Measurements from ENCODE around the gene HSPB6.

The HSPB6 gene

DNA sequence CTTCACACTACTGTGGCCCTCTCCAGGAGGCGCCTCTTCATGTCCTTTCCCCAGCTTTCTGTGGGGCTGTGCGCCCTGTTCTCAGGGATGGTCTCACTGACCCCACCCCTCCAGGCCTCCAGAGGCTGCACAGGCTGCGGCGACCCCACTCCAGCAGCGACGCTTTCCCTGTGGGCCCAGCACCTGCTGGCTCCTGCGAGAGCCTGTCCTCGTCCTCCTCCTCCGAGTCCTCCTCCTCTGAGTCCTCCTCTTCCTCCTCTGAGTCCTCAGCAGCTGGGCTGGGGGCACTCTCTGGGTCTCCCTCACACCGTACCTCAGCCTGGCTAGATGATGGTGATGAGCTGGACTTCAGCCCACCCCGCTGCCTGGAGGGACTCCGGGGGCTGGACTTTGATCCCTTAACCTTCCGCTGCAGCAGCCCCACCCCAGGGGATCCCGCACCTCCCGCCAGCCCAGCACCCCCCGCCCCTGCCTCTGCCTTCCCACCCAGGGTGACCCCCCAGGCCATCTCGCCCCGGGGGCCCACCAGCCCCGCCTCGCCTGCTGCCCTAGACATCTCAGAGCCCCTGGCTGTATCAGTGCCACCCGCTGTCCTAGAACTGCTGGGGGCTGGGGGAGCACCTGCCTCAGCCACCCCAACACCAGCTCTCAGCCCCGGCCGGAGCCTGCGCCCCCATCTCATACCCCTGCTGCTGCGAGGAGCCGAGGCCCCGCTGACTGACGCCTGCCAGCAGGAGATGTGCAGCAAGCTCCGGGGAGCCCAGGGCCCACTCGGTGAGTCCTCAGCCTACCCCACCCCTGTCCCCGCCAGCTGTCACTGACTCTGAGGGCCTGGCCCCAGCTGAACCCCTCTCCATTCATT is 29.7 kb upstream of the HSPB6 start:
- no peak overlapping the region for H3K4me2 ChIP-seq (ENCODE audit: low read length)
- H4K20me1 ChIP-seq (ENCODE audit: insufficient read depth, low read length): no peaks in the 10 kb centered on the region
- H3K79me2 ChIP-seq (ENCODE audit: insufficient read depth, low read length): no peaks in the 10 kb centered on the region
- H3K27ac ChIP-seq (ENCODE audit: low read depth, low read length, poor library complexity, severe bottlenecking): no peak overlapping the region
- TF ChIP-seq, protein P1, sequence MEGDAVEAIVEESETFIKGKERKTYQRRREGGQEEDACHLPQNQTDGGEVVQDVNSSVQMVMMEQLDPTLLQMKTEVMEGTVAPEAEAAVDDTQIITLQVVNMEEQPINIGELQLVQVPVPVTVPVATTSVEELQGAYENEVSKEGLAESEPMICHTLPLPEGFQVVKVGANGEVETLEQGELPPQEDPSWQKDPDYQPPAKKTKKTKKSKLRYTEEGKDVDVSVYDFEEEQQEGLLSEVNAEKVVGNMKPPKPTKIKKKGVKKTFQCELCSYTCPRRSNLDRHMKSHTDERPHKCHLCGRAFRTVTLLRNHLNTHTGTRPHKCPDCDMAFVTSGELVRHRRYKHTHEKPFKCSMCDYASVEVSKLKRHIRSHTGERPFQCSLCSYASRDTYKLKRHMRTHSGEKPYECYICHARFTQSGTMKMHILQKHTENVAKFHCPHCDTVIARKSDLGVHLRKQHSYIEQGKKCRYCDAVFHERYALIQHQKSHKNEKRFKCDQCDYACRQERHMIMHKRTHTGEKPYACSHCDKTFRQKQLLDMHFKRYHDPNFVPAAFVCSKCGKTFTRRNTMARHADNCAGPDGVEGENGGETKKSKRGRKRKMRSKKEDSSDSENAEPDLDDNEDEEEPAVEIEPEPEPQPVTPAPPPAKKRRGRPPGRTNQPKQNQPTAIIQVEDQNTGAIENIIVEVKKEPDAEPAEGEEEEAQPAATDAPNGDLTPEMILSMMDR (IDR thresholded peaks at IDR 0.05; ENCODE audit: low read length): no peak
- no peak for TF ChIP-seq EZH2 (IDR thresholded peaks at IDR 0.05; ENCODE audit: borderline replicate concordance, low read length)
- peaks cover 16% of the 10 kb centered on the region for H3K36me3 ChIP-seq (ENCODE audit: insufficient read depth, low read length)
- no peaks in the 10 kb centered on the region for H3K9me2 ChIP-seq (ENCODE audit: low read depth, low read length)
- no peak overlapping the region for H3K4me3 ChIP-seq (ENCODE audit: low read depth, low read length, poor library complexity, severe bottlenecking)
- no peak overlapping the region for H2AFZ ChIP-seq (ENCODE audit: low read length)
- H3K27me3 ChIP-seq (ENCODE audit: insufficient read depth, low read length): no peaks in the 10 kb centered on the region
- no peaks in the 10 kb centered on the region; the same call in 1 of the 2 replicates for H3F3A ChIP-seq (ENCODE audit: insufficient read depth, low read length)
- H3K9me3 ChIP-seq (ENCODE audit: low read length): no peaks in the 10 kb centered on the region
- no peak overlapping the region for H3K9ac ChIP-seq (ENCODE audit: low read length)
- no peaks in the 10 kb centered on the region for H3K4me1 ChIP-seq (ENCODE audit: insufficient read depth, low read length, severe bottlenecking)

DNA sequence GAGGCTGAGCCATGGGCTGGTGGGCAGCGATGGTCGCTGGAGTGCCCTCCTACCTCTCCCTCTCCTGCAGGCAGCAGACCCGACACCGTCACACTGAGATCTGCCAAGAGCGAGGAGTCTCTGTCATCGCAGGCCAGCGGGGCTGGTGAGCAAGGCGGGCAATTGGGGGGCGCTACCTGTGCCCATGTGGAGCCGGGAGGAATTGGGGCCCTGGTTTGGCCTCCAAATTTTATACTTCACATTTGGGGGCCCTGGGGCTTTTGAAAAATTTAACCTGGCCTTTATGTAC is 28.5 kb upstream of the HSPB6 start:
- H3K36me3 ChIP-seq (ENCODE audit: insufficient read depth, low read length): peaks cover 16% of the 10 kb centered on the region
- no peaks in the 10 kb centered on the region for H3K79me2 ChIP-seq (ENCODE audit: insufficient read depth, low read length)
- H3K27me3 ChIP-seq (ENCODE audit: insufficient read depth, low read length): no peaks in the 10 kb centered on the region
- H3F3A ChIP-seq (ENCODE audit: insufficient read depth, low read length): no peaks in the 10 kb centered on the region; the same call in 1 of the 2 replicates
- H4K20me1 ChIP-seq (ENCODE audit: insufficient read depth, low read length): no peaks in the 10 kb centered on the region
- no peak overlapping the region for H3K9ac ChIP-seq (ENCODE audit: low read length)
- TF ChIP-seq, protein P1 (IDR thresholded peaks at IDR 0.05; ENCODE audit: low read length): no peak
- no peak for TF ChIP-seq EZH2 (IDR thresholded peaks at IDR 0.05; ENCODE audit: borderline replicate concordance, low read length)
- H3K4me1 ChIP-seq (ENCODE audit: insufficient read depth, low read length, severe bottlenecking): no peaks in the 10 kb centered on the region
- H3K27ac ChIP-seq (ENCODE audit: low read depth, low read length, poor library complexity, severe bottlenecking): no peak overlapping the region
- no peak overlapping the region for H3K4me3 ChIP-seq (ENCODE audit: low read depth, low read length, poor library complexity, severe bottlenecking)
- no peaks in the 10 kb centered on the region for H3K9me3 ChIP-seq (ENCODE audit: low read length)
- no peak overlapping the region for H2AFZ ChIP-seq (ENCODE audit: low read length)
- H3K4me2 ChIP-seq (ENCODE audit: low read length): no peak overlapping the region
- H3K9me2 ChIP-seq (ENCODE audit: low read depth, low read length): no peaks in the 10 kb centered on the region

DNA sequence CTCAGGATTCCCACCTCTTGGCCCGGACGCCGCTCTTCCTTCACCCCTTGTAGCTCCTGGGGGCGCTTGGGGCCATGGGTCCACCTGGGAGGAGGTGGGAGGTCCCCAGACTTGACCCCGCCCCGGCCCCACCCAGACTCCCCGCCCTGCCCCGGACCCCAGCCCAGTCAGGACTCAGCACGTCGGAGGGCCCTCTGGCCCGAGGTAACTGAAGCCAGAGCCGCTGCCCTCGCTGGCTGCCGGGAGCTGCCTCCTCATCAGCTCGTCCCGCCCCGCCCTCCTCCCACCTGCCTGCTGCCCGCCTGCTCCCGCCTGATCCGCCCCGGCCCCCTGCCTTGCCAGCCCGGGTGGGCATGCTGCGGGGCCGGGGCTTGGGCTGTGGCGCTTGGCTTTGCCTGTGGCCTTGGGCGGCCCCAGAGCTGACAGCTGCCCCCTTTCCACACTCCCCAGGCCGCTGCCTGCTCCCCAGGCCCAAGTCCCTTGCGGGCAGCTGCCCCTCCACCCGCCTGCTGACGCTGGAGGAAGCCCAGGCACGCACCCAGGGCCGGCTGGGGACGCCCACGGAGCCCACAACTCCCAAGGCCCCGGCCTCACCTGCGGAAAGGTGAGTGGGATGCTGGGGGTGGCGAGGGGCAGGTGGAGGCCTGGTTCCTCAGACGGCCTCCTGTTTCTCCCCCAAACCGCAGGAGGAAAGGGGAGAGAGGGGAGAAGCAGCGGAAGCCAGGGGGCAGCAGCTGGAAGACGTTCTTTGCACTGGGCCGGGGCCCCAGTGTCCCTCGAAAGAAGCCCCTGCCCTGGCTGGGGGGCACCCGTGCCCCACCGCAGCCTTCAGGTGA is 27.9 kb upstream of the HSPB6 start:
- Histone ChIP-seq H3K9me3 (ENCODE audit: low read length) (no peaks in the 10 kb centered on the region), H3K36me3 (ENCODE audit: insufficient read depth, low read length) (peaks cover 16% of the 10 kb centered on the region), H3K9ac (ENCODE audit: low read length) (no peak overlapping the region), H3F3A (ENCODE audit: insufficient read depth, low read length) (no peaks in the 10 kb centered on the region; the same call in 1 of the 2 replicates), H2AFZ (ENCODE audit: low read length) (no peak overlapping the region), H3K27me3 (ENCODE audit: insufficient read depth, low read length) (no peaks in the 10 kb centered on the region), H3K79me2 (ENCODE audit: insufficient read depth, low read length) (no peaks in the 10 kb centered on the region), H3K4me3 (ENCODE audit: low read depth, low read length, poor library complexity, severe bottlenecking) (no peak overlapping the region), H3K27ac (ENCODE audit: low read depth, low read length, poor library complexity, severe bottlenecking) (no peak overlapping the region), H3K4me2 (ENCODE audit: low read length) (no peak overlapping the region), H3K9me2 (ENCODE audit: low read depth, low read length) (no peaks in the 10 kb centered on the region), H3K4me1 (ENCODE audit: insufficient read depth, low read length, severe bottlenecking) (no peaks in the 10 kb centered on the region), H4K20me1 (ENCODE audit: insufficient read depth, low read length) (no peaks in the 10 kb centered on the region)
- TF ChIP-seq EZH2 (IDR thresholded peaks at IDR 0.05; ENCODE audit: borderline replicate concordance, low read length): no peak
- TF ChIP-seq, protein P1 (IDR thresholded peaks at IDR 0.05; ENCODE audit: low read length): no peak

Data from OCI-LY1 (cell line).